GM18861 (cell line): ENCODE results near the gene UNC5A.

Source experiments
- ATAC-seq: cut with Tn5 transposase; IDR thresholded peaks from one replicate; pipeline ENCODE4 v1.9.1; 2021; ENCODE audit not compliant: unreplicated experiment

UNC5A gene

DNA sequence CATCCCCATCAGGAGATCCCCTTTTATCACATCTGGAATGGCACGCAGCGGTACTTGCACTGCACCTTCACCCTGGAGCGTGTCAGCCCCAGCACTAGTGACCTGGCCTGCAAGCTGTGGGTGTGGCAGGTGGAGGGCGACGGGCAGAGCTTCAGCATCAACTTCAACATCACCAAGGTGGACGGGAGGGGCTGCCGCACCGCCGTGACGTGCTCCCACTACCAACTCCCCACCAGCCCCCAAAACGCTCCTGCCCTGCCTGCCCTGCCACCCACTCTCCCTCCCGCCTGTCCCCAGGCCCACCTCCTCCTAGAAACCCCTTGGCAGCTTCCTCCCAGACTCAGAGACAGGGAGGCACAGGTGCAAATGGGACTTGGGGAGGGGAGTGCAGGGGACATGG is 68.1 kb downstream of the UNC5A start:
- no peak for ATAC-seq

DNA sequence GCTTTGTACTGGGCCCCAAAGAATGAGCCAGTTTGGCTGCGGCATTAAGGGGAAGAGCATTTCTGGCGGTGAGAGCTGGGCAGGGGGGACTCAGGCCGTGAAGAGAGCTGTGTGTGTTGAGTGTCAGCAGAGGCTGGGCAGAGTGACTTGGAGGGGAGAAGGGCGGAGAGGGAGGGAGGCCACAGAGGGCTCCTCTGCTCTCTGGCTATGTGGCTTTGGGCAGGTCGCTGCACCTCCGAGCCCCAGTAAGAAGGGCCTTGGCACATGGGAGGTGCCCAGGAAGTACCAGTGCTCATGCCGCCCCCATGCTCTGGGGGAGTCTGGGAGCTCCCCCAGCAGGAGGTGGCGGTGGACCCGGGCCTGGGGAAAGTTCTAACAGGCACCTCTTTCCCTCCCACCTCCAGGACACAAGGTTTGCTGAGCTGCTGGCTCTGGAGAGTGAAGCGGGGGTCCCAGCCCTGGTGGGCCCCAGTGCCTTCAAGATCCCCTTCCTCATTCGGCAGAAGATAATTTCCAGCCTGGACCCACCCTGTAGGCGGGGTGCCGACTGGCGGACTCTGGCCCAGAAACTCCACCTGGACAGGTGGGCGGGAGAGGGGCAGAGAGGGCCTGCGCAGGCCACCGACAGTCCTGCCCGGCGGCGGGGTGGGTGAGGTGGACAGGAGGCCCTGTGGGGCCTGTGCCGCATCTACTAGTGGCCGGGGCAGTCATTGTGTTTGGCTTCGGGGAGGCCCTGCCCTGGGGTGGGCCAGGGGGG is 68.7 kb downstream of the UNC5A start:
- ATAC-seq = no peak

DNA sequence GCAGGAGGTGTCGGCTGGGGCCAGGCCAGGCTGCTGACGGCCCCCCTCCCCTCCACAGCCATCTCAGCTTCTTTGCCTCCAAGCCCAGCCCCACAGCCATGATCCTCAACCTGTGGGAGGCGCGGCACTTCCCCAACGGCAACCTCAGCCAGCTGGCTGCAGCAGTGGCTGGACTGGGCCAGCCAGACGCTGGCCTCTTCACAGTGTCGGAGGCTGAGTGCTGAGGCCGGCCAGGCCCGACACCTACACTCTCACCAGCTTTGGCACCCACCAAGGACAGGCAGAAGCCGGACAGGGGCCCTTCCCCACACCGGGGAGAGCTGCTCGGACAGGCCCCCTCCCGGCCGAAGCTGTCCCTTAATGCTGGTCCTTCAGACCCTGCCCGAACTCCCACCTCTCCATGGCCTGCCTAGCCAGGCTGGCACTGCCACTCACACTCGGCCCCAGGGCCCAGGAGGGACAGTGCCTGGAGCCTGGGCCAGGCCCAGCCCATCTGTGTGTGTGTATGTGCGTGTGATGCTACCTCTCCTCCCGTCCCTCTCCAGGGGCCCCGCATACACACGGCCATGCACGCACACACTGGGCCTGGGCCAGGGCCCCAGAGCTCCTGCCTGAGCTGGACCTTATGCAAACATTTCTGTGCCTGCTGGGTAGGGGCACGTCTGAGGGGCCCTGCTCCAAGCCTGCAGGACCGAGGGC is 69.5 kb downstream of the UNC5A start:
- no peak for ATAC-seq

DNA sequence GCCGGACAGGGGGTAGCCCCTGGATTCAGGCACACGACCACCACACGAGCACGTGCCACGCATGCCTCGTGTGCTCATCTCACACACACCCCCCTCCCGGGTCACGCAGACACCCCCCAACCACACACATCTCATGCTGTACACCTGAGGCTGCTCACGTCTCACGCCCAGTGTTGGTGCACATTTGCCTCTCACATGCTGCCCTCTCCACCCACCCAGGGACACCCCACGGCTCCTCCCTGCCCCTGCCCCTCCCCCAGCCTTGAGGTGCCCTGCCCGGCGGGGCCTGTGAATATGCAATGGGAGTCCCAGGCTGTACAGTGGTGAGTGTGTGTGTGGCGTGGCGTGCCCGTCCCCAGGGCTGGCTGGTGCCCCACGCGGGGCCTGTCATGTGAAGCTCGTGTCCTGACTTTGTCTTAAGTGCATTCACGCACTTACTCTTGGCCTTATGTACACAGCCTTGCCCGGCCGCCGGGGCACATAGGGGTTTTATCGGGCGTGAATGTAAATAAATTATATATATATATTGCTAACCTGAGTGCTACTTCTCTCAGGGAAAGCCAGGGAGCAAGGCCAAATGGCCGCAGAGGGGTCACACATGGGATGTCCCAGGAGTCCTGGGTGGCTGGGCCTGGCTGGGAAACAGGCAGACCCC is 70.1 kb downstream of the UNC5A start:
- no peak for ATAC-seq

DNA sequence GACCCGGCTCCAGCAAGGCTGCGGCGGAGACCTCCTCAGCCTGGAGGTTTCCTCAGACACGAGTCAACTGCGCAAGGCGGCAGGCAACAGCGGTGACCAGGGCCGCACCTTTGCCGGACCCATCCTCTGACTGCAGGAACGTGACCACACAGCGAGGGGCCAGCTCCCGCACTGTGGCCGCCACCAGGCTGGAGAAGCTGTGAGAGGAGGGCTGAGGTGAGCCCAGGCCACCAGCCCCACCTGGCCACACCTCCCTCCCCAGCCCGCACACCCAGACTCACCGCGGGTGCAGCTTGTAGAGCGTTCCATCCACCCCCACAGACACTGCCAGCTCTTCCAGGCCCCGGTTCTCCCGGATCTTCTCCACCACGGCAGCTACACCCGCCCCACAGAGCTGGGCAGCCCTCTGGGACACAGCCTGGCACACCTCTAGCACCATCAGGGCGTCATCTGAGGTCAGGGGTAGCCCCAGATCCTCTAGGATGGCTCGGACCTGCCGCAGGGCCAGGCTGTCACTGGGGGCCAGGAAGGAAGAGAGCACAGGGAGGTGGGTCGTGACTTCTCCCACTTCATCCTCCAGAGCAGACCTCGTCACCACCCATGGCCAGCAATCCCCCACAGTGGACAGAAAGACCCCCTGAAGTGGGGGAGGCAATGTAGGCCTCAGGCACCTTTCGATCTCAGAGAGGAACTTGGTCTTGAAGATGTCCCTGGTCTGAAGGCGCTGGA is 70.8 kb downstream of the UNC5A start:
- ATAC-seq = no peak

DNA sequence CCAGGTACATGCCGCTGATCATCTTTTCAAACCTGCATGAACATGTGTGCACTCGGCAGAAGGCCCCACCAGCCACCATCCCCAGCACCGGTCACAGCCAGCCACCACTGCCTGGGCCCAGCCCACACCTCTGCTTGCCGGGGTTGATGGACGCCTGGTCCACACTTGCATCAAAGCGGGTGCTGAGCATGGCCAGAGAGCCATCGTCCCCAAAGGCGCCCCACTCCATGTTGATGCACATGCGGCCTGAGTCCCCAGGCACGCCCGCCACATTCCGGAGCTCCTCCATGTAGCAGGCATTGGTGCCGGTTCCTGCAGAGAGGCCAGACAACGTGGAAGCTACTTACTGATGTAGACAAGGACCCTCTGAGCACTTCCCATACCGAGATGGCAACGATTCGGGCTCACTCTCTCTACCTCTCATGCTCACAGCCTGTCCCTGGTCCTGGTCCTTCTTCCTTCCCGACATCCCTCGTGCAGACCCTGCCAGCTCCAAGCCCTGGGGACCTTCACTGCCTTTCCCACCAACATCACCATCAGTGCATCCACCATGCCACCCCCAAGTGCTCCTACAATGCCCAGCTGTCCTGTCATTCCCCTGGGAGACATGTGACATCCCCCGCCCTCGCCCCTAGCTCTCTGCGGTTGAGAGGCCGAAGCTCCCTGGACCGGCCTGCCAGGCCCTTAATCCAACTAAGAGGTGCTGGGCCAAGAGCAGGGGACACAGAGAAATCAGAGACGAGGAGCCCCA is 71.6 kb downstream of the UNC5A start:
- ATAC-seq = no peak

DNA sequence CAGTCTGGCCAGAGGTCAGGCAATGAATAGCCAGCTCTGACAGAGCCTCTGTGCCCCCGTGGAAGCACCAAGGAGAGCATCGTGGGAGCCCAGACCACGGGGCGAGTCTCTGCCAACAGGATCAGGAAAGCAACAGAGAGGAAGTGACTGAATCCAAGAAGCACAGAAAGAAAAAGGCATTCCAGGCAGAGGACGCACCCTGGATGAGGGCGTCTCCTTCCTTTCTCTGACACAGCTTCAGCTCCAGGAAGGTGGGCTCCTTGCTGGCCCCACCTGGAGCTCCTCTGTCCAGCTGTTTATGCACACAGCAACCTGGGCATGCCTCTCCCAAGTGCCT is 72.2 kb downstream of the UNC5A start:
- ATAC-seq = no peak

DNA sequence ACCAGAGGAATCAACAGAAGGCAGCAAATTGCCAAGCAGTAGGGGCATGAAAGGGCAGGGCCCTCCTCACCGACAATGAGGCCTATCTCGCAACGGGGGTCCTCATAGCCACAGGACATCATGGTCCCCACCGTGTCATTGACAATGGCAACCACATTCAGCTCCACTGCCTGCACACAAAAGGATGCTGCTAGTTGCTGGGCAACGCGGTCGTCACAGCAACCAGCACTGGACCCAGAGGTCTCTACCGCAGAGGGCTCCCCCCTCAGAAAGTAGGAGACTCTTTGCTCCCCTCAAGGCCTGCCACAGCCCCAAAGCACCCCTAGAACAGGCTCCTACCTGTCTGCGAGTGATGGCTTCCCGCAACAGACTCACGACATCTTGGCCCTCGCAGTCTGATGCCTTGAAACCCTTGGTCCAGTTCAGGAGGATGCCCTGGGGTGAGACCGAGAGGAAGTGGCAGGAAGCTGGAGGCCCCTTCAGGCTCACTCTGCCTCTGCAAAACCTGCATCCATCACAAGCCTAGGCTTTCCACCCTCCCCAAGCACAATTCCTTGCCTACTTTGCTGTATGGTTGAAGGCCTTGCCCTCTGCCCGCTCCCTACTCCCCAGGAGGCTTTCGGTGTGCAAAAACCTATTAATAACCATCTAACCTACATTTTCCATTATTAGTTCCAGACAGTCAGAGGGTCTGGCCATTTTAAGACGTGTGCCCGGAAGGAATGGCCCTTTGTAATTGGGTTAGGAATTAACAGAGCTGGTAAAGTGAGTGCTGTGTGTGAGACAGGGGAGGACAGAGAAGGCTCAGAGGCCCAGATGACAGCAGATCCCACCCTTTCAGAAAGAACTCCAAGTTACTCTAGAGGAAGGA is 73.6 kb downstream of the UNC5A start:
- no peak for ATAC-seq

DNA sequence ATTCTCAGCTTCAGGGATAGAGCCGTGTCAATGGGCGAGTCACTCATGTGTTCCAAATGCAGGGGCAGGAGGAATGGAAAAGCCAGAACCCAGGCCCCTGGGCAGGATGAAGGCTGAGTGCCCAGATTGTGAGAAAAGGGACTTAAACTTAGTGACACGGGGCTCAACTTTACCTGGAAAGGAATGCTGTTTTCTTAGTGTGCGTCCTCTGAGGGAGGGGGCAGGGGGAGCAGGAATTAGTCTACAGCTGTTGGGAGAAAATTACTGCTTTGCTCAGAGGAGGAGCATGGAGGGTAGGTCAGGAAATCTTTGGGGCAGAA is 74.2 kb downstream of the UNC5A start:
- no peak for ATAC-seq

DNA sequence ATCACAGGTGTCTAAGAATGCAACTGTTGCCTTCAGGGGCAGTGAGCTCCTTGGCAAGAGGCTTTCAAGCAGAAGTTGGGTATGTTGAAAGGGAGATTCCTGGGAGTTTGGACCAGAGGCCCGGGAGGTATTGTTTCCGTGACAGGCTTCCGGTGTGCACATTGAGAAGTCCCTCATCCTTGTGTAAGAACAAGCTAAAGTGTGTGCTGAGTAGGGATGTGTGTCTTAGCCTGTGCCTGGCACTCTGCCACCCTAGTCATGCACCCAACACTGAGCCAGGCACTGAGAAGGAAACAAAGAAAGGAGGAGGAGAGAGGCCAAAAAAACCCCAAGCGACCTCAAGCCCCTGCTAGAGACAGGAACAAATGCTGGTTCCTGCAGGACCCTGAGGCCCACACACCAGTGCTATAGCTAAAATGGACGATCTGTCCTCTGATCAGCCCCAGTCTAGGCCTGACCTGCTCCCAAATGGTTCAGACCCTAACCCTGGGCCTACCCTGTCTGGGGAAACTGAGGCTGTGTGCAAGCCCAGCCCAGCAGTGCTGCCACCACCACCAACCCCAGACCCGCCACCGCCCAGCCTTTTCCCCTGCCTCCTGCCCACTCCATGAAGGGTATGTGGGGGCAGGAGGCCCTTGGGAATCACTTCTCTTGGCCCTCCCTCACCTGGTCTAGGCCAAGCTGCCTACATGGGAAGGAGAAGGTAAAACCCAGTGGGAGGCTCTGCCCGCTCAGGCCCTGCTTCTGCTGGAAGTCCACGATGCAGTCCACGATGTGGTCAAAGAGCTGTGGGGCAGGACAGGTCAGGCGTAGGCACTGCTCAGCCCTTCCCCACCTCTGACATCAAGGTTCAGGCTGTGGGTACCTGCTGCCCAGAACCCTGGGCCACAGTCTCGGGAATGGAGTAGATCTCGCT is 76.2 kb downstream of the UNC5A start:
- no peak for ATAC-seq

DNA sequence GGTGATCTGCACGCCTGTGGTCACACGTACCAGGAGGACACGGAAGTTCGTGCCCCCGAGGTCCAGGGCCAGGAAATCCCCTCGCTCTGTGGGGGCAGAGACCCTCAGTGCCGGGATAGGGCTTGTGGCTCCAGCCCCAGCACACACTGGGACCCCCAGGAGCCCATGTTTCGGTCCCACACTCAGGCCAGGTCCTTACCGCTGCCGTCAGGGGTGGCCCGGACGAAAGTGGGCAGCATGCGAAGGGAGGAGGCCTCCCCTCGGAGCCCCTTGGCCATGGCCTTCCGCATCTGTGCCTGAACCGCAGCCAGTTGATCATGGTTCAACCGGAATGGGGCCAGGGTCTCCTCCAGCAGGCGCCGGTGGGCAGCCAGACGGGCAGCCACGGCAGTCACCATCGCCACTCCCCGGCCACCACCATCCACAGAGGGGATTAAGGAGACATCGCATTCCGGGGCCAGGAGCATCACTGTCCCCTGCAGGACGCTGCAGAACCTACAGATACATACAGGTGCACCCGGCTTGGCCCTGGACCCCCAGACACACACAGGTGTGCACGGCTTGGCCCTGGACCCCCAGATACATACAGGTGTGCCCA is 77.0 kb downstream of the UNC5A start:
- ATAC-seq = no peak

DNA sequence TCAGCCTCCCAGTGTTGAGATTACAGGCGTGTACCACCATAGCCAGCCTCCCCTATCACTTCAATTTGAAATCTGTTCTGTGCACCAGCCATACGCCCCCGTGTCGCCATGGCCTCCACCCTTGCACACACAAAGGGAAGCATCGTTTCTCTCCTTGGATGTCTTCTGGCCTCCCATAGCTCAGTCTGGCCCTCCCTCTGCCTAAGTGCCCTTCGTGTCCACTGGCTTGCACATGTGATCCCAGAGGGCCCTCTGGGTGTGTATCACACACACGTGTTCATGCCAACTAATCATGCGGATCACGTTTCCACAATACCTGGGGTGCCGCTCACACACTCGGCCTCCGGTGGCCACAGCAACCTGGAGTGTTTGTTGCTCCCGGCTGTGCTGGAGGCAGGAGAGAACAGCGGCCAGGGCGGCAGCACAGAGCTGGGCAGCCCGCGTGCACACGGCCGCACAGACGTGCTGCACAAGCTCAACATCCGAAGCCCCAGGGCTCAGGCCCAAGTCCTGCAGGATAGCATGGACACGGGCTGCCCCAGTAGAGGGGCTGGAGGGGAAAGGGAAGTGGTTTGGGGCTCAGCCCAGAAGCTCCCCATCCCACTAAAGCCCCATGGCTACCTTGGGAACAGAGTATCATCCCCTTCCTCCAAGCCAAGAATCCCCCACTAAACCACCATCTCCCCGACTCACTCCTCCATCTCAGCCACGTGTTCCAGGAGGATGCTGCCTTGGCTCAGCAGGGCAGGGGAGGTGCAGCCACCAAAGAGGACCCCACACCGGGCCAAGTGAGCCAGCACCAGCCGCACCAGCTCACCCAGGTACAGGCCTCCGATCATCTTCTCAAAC is 77.9 kb downstream of the UNC5A start:
- no peak for ATAC-seq

DNA sequence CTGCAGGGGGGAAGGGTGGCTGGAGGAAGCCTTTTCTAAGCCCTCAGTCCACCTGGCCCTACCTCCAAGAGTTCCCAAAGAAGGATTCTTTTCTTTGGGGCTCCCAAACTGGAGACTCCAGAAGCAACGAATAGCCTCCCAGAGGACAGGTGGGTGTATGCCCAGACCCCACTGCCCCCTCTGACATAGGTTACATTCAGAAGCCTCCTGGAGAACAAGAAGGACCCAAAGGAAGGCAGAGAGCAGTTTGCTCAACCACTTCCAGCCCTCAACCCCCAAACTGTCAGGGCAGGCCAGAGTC is 78.5 kb downstream of the UNC5A start:
- no peak for ATAC-seq

DNA sequence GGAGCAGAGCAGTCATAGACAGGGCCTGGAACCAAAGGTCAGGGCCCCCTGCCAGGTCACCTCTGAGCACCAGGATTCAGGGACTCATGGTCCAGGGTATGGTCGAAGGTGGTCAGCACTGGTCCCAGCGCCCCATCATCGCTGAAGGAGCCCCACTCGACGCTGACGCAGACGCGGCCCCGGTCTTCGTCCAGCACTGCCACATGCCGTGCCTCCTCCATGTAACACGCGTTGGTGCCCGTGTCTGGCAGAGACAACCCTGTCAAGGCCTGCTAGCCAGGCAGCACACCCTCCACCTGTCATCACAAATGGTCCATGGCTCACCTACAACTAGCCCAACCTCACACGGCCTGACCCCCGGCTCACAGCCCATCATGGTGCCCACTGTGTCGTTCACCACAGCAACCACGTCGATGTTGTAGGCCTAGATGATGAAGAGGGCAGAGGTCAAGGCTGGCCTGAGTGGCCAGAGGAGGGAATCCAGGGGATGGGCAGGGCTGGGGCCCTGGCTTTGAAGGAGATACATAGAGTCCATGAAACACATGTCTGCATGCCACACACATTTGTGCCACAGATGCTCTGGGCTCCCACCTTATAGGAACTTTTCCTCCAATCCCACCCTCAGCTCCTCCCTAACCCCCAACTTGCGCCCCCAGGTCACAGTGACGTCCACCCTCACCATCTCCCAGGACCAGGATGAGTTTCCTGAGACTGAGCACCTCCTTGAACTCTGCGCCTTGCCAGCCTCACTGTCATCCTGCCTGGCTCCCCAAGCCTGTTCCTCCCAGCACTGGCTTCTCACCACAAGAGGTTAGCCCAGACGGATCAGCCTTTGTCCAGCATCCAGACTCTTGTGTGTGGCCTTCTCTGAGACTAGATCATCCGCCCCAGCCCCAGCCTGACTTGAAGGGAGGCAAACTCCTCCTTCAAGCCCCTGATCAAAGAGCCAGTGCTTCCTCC is 79.2 kb downstream of the UNC5A start:
- no peak for ATAC-seq

DNA sequence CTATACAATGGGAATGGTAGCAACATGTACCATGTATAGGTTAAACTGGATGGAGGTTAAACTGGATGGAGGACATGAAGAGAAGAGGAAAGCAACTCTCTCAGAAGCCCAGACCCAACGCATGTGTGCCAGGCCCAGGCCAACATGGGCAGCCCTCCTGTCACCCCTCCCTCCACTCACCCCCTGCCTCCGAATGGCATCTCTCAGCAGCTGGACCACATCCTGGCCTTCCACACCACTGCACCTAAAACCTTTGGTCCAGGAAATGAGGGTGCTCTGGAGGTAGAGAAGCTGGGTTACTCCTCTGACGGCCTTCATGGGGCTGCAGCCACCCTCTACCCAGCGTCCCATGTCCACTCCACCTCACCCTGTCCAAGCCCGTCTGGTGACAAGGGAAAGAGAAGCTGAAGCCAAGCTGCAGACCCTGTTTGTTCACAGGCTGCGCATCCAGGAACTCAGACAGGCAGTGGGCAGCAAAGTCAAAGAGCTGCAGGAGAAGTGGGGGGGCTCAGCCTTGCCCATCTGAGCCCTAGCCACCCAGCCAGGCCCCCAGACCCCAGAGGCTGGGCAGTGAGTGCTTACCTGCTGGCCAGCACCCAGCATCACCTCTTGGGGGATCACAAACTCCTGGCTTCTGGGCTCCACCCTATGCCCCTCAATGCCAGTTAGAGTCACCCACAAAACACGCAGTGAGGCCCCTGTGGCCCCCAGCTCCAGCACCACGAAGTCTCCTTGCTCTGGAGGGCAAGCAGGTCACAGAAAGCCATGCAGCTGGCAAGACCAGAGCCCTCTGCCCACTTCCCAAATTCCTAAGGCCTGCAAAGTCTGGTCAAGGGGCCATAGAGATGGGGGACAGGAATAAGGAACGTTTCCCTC is 80.3 kb downstream of the UNC5A start:
- ATAC-seq = no peak
